ENCODE measurements around the gene SORCS2.

DNA sequence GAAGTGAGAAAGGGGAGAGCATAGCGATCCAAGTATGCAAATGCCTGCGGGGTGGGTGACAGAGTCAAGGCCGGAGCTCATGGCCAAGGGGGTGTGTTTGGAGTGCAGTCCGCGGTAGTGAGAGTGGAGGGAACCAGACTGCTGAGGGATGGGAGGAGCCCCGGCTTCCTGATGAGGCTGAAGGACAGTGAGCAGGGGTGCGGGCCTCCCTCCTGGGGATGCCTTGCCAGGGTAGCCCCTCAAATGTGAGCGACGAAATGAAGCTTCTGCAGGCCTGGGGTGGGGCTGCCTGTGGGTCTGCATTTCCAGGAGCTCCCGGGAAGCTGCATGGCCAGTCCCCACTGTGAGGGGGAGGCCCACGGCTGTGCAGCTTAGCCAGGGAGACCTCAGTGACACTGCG, 197.4 kb downstream of the SORCS2 start:
- TF ChIP-seq POLR2AphosphoS5 (IDR thresholded peaks at IDR 0.05; ENCODE audit: low read depth, low read length) (no peak), TAF1 (IDR thresholded peaks at IDR 0.05; ENCODE audit: borderline replicate concordance, insufficient read depth, low read length) (no peak), FOXP2 (optimal IDR thresholded peaks at IDR 0.05; ENCODE audit: borderline replicate concordance, extremely low read depth, extremely low read length, insufficient read depth) (no peak)

All from PFSK-1 (cell line).